ENCODE results near the gene OR5AR1.
"Not testable (repeated sequence)": the region's sequence is repeated elsewhere in the genome, so short reads cannot be mapped to it uniquely, and the experiment has no call there.

The OR5AR1 gene

GRCh38 chr11:56663386-56663785, at the start of gene OR5AR1:
TSS of gene OR5AR1 (plus strand) at chr11:56663686. CDS start at chr11:56663686, 0 bp downstream.
- DNase-seq, result no peak

DNA sequence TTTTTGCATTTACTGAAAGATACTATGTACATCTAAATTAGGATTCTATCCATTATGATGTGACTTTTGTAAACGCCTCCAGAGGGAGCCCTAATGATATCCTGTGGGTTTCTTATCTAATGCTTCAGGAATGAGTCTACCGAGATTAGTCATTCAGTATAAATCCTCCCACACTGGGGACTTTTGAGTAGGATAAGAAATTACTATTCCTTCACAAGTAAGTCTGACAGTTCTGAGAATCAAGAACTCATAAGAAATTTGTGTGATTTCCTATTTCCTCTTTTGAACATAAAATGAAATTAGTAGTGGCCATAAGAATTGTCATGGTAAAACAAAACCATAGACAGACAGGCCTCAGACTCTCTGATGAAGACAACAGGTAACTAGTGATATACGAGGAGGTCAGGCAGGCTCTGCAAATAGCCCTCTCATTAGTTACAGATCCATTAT, 38.8 kb upstream of the OR5AR1 start:
- DNase-seq, result no peak

DNA sequence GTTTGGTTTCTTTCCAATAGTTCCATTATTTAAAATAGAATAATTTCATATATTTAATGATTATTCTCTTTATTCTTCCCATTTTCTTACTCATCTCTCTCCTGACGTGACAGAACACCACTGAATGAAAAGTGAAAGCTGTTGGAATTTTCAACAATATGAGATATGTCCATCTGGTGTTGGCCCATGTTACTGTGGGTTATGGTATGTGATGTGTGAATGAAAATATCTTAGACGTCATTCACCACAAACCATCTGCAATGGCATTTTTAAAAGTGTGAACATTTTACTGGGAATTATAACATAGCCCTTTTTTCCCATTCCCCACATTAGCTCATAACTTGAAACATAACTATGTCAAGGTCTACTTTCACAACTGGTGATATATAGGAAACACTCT, 37.5 kb upstream of the OR5AR1 start:
- DNase-seq, result no peak

DNA sequence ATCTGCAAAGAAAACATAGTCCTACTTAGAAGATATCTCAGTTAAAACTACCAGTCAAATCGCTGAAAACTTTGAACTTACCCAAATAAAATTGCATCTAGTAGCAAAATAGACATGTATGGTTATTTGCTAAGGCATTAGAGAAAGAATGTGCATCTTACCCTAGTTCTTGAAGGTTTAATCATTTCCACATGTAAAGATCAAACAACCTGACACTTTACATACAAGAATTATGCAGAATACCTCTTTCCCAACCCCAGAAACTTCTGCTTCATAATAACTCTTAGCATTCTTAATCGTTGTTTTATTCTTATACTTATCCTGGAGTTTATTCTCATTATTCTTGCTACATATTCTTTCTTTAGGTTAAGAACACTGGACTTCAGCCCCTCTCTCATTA, 31.2 kb upstream of the OR5AR1 start:
- DNase-seq, result no peak

DNA sequence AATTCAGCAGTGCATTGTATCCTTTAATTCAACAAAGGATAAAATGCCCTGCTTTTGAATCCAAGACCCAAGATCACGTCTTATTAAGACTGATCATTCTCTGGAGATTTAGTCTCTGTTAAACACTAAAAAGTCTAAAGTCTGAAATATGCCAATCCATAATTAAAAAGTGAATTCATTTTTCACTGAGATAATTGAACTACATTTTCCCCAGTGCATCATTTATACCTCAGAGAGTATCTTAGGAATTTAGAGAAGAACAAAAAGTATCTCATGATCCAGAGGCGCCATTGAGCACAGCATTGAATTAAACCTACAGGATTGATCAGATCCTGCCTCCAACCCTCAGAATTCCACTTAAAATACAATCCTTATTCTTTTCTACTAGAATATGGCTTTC, 26.6 kb upstream of the OR5AR1 start:
- no peak for DNase-seq

DNA sequence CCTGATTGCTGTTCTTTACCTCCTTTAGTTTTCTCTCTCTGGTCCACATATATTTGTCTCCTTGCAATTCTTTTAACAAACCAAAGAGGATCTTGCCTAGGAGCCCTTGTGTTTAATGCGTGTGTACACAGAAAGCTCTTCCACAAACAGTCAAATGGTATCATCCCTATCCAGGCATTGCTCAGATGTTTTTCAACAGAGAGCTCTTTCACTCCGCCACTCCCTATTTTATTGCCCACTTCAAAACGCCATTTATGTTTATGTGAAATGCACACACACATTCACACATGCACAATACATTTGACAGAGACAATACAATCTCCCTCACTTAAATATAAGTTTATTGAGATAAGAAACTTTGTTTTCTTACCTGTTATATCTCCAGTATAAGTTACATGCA, 26.0 kb upstream of the OR5AR1 start:
- no peak for DNase-seq

GRCh38 chr11:56642339-56642738, 21.1 kb upstream of the OR5AR1 start, which contains the start of gene OR5AP2:
TSS of gene OR5AP2 (minus strand) at chr11:56642439. CDS start at chr11:56642439, 0 bp downstream.
- no peak for DNase-seq

DNA sequence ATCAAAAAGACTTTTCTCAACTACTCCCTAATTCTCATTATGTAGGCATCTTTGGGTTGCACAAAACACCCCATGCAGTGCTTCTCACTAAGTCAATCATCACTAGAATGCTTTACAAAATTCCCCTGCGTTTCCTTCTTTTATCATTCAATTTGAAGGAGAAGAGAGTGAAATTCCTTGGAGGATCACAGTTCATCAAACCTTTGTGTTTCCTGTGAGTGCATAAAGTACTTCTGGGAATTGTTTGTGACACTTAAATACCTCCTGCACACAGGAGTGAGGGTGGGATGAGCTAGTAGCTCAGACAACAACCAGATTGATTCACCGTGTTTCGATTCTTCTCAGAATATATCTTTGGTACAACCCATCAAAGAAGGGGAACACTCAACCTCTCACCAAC, 3.7 kb upstream of the OR5AR1 start:
- DNase-seq, result no peak

- DNase-seq, result no peak
Measured at GRCh38 chr11:56670984-56671383, 7.5 kb downstream of the OR5AR1 start.

DNA sequence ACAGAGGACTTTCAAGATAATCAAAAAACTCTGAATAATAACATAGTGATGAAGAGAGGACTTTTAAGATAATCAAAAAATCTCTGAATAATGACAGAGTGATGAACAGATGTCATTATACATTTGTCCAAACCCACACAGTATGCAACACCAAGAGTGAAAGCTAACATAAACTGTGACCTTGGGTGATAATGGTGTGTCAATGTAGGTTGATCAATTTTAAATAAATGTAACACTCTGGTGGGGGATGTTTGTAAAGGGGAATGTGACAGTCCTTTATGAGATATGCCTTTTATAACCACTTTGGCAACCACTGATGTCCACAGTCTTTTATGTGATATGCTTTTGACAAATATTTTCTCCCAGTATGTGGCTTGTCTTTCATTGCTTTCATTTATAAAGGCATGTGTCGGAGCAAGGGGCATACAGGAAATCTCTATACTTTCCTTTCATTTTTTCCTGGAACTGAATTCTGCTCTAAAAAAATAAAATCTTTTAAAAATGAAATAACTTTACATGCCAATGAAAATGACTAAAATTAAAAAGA, 25.1 kb downstream of the OR5AR1 start:
- DNase-seq, result no peak

GRCh38 chr11:56691179-56691578, 27.7 kb downstream of the OR5AR1 start:
- not testable (repeated sequence) for DNase-seq

DNA sequence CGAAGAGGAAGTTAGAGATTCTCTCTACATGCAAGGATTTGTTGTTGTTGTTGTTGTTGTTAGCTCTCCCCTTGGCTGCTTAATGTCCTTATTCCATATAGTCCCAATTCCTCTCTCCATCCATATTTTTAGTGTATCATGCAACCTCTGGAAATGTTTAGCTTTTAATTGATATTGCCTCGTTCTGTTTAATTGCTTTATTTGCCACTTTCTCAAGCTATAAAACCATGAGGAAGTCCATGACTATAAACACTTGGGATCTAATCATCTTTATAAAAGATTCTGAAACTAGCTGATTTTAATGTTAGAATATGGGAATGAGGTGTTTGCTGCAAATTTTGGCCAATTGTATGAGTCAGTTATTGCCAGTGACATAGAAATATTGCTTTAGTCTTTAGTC, 29.9 kb downstream of the OR5AR1 start:
- no peak for DNase-seq

DNA sequence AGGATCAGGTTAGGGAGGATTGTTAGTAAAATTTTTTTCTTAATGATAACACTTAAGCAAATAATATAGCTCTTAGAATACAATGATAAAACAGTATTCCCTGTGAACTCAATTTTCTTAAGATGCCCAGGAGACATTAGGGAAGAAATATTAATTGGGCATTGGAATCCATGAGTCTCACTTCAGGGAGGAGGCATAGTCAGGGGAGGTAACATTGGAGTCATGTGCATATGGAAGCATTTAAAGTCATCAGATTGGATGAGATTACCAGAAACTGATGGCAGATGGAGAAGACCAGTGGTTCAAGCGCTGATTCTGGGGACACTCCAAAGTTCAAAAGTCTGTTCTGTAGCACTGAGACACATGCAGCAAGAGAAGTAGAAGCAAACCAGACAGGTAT, 35.3 kb downstream of the OR5AR1 start, which contains the start of gene OR9G1:
OR9G1 (plus strand) TSS at position 301 of the 400 bp plus-strand sequence. CDS start 1,293 bp downstream, outside the sequence.
- DNase-seq, result no peak

GRCh38 chr11:56700242-56700913, 36.9 kb downstream of the OR5AR1 start:
- DNase-seq, result no peak

DNA sequence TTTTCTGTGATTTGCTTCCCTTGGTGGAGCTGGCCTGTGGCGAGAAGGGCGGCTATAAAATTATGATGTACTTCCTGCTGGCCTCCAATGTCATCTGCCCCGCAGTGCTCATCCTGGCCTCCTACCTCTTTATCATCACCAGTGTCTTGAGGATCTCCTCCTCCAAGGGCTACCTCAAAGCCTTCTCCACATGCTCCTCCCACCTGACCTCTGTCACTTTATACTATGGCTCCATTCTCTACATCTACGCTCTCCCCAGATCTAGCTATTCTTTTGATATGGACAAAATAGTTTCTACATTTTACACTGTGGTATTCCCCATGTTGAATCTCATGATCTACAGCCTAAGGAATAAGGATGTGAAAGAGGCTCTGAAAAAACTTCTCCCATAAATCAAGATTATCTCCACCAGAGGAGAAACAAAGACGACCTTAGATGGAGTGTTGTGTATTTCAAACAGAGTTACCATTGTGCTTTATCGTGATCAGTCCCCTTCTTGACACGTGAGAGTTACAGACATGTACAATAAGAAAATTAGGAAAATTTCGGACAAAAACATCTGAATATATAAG, 37.5 kb downstream of the OR5AR1 start:
- DNase-seq, result no peak

DNA sequence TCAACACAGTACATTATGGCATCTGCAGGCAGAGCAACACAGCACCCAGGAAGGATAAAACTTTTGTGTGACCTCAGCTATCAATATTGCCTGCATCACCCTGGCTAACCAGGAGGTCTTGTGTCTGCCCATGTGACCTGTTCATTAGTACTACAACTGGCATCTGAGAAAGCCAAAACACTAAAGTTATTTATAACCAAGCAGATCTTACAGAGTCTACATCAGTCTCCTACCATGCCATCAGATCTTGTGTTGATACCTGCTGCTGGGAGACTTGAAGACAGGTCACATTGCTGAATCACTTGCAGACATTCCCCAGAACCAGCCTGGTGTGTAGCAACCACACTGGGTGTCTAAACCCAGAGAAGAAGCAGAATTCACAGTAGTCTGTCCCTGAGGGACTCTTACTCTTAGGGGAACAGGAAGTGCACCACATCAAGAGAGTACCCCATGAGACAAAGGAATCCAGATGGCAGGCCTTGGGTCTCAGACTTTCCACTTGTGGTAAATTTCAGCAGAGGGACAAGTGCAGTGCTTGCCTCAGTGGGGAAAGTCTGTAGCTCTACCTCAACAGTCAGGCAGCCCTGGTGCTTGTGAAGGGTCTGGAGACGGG, 42.4 kb downstream of the OR5AR1 start:
- no peak for DNase-seq

DNA sequence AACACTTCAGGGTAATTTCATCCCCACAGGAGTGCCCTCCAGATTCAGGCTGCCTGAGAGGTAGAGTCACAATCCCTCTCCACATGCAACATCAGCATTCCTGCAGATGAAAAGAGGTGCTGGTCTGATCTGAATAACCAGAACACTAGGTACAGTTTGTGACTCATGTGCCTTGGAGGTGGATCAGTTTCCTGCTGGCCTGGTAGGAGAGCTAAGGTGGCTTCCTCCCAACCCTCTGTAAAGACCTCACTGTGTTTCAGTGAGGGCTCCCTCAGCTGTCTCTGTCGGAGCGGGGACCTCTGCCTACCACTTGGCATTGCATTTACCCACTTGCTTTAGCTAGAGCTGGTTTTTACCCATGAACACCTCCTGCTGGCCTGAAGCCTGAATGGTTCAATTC, 43.0 kb downstream of the OR5AR1 start:
- DNase-seq, result no peak

DNA sequence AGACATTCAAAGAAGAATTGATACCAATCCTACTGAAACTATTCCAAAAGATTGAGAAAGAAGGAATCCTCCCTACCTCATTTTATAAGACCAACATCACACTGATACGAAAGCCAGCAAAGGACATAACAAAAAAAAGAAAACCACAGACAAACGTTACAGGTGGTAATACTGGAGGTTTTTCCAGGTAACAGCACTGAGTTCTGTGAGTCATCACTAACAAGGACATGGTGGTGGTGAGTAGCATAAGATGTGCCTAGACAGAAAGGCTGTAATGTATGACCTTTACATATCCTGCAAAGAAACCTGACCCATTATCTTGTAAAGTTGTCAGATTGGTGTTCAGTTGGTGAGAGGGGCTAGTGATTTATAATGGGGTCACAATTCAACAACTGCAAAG, 50.7 kb downstream of the OR5AR1 start:
- DNase-seq, result no peak
